Measurements from ENCODE around the gene PLB1. TPM values are rescaled to one million over a fixed set of nuclear protein-coding genes. Genes with fewer than 3 reads are reported as not detected.

Gene PLB1
- total and polyA plus RNA-seq, 9 of the 15 experiments (the other 6 are each of a cell fraction or from before 2014, with no cell fraction given), result 0.01 to 0.09 (median 0.07) TPM; not detected in 2

GRCh38 chr2:28516430-28516829, 20.6 kb downstream of the PLB1 start (continued):
- TF ChIP-seq SFPQ (IDR thresholded peaks at IDR 0.05; ENCODE audit: low read depth, low read length), result no peak
- no peak for TF ChIP-seq POLR2G (IDR thresholded peaks at IDR 0.05; ENCODE audit: low read depth, low read length)

- H2AFZ ChIP-seq (ENCODE audit: low read depth, low read length), result no peak overlapping the region
- H4K20me1 ChIP-seq (replicated peaks; ENCODE audit: control insufficient read depth, insufficient read depth, low read length), result 0 out of 2 replicates have a peak, but pooled peaks cover 4% of the 10 kb centered on the region
- BruUV-seq (replicated peaks), result no TSS peak
- H3K4me3 ChIP-seq, result no peak overlapping the region
- peaks cover 12 to 14% of the 10 kb centered on the region in 2 experiments; a peak in 4 of 5 replicates for H3K27me3 ChIP-seq (ENCODE audit: control insufficient read depth in 2 of 2, insufficient read depth in 2 of 2, low read length in 2 of 2)
- H3K27ac ChIP-seq (ENCODE audit: extremely low read depth, low read depth, low read length), result no peak overlapping the region
- FAIRE-seq (peak; percentile 40), ATAC-seq (peak; percentile 44; the same call in 2 of the 3 replicates), DNase-seq (ENCODE audit: extremely low read depth in 1 of 4, low spot score in 3 of 4) (peak in 3 of 4 experiments; percentile 31 to 70 (median 43))
- POLR2A ChIA-PET, result interaction anchor here (0.5 to 1.4 kb wide), 7 partner anchors 10 to 1690 kb away, joined by 3 to 6 read pairs (median 4); no protein-coding TSS in a partner anchor
- H3K4me1 ChIP-seq (replicated peaks in 1 of 2; ENCODE audit: control insufficient read depth in 2 of 2, insufficient read depth in 2 of 2, low read length in 2 of 2), result peaks cover 10 to 19% of the 10 kb centered on the region in 2 experiments
- no peaks in the 10 kb centered on the region for H3K9me3 ChIP-seq (replicated peaks; ENCODE audit: control insufficient read depth, insufficient read depth, low read depth, low read length)
- CTCF ChIA-PET (ENCODE audit: low intra/inter-chr PET ratio), result no interaction called here
- intact Hi-C loops (cut with micrococcal nuclease), result no loop called here
- H3K9ac ChIP-seq (ENCODE audit: insufficient read depth in 1 of 2, low read depth in 2 of 2, low read length in 2 of 2), result no peak overlapping the region
- no peaks in the 10 kb centered on the region for H3K9me1 ChIP-seq (ENCODE audit: control insufficient read depth, insufficient read depth, low read length)
- in situ Hi-C loops (cut with MboI), result no loop called here
- no peaks in the 10 kb centered on the region for H3K79me2 ChIP-seq (ENCODE audit: control insufficient read depth, insufficient read depth, low read length)
- WGBS (ENCODE audit: insufficient coverage, low coverage, missing lambda C conversion rate), result 0% methylated on average over 6 of the region's 6 CpGs
- H3K4me2 ChIP-seq (ENCODE audit: insufficient read depth, low read length), result peak overlapping the region; percentile 0; the same call in 1 of the 2 replicates
- H3K36me3 ChIP-seq (ENCODE audit: control insufficient read depth, insufficient read depth, low read length), result no peaks in the 10 kb centered on the region
- TF ChIP-seq CHAMP1 (IDR thresholded peaks at IDR 0.05), result peak; percentile 25; the same call in 1 of the 2 replicates
- no peak for TF ChIP-seq ZFPM2 (CRISPR knock-in tag; IDR thresholded peaks at IDR 0.05)
- no peak for TF ChIP-seq SAFB (IDR thresholded peaks at IDR 0.05; ENCODE audit: borderline replicate concordance, low read depth, low read length)
- no peak for TF ChIP-seq ZNF668 (CRISPR knock-in tag; IDR thresholded peaks at IDR 0.05)
- TF ChIP-seq SPI1 (IDR thresholded peaks at IDR 0.05; ENCODE audit: borderline replicate concordance, low read depth, low read length), result no peak
- TF ChIP-seq ZNF561 (CRISPR knock-in tag; conservative IDR thresholded peaks at IDR 0.05), result no peak
- no peak; the same call in 1 of the 2 replicates for TF ChIP-seq ZBTB12 (CRISPR knock-in tag; IDR thresholded peaks at IDR 0.05)
- TF ChIP-seq ZKSCAN8 (CRISPR knock-in tag; IDR thresholded peaks at IDR 0.05), result peak; percentile 73; the same call in 1 of the 2 replicates
- no peak for TF ChIP-seq ELF2 (CRISPR knock-in tag; IDR thresholded peaks at IDR 0.05)
- TF ChIP-seq SAP30 (IDR thresholded peaks at IDR 0.05; ENCODE audit: borderline replicate concordance, insufficient read depth, low read depth, low read length, poor library complexity, severe bottlenecking), result no peak
- TF ChIP-seq TGIF2 (CRISPR knock-in tag; IDR thresholded peaks at IDR 0.05), result no peak
- TF ChIP-seq KAT8 (IDR thresholded peaks at IDR 0.05; ENCODE audit: low read depth), result no peak
- TF ChIP-seq ZNF586 (CRISPR knock-in tag; conservative IDR thresholded peaks at IDR 0.05), result no peak
- no peak for TF ChIP-seq BRCA1 (IDR thresholded peaks at IDR 0.05)
- TF ChIP-seq BRCA1 (CRISPR knock-in tag; IDR thresholded peaks at IDR 0.05), result no peak
Measured at GRCh38 chr2:28516950-28517349, 21.1 kb downstream of the PLB1 start.

Data from K562 (cell line).